ENCODE results near the gene GABRB1.

The GABRB1 gene

GRCh38 chr4:47355568-47355967 is 324.2 kb downstream of the GABRB1 start:
- H3K79me2 ChIP-seq (ENCODE audit: insufficient read depth, low read depth): no peaks in the 10 kb centered on the region
- no peak overlapping the region for H3K4me3 ChIP-seq (IDR thresholded peaks at IDR 0.05; ENCODE audit: insufficient read depth, low read depth, low read length)
- no peaks in the 10 kb centered on the region for H4K20me1 ChIP-seq (ENCODE audit: insufficient read depth)
- no peaks in the 10 kb centered on the region for H3K36me3 ChIP-seq (ENCODE audit: insufficient read depth)
- H2AFZ ChIP-seq (ENCODE audit: low read depth): no peak overlapping the region
- no peak overlapping the region for H3K9ac ChIP-seq
- no peak overlapping the region for H3K4me2 ChIP-seq
- H3K27me3 ChIP-seq (ENCODE audit: insufficient read depth, low read depth): no peaks in the 10 kb centered on the region
- no peak overlapping the region for H3K27ac ChIP-seq
- TF ChIP-seq, protein P1, sequence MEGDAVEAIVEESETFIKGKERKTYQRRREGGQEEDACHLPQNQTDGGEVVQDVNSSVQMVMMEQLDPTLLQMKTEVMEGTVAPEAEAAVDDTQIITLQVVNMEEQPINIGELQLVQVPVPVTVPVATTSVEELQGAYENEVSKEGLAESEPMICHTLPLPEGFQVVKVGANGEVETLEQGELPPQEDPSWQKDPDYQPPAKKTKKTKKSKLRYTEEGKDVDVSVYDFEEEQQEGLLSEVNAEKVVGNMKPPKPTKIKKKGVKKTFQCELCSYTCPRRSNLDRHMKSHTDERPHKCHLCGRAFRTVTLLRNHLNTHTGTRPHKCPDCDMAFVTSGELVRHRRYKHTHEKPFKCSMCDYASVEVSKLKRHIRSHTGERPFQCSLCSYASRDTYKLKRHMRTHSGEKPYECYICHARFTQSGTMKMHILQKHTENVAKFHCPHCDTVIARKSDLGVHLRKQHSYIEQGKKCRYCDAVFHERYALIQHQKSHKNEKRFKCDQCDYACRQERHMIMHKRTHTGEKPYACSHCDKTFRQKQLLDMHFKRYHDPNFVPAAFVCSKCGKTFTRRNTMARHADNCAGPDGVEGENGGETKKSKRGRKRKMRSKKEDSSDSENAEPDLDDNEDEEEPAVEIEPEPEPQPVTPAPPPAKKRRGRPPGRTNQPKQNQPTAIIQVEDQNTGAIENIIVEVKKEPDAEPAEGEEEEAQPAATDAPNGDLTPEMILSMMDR (conservative IDR thresholded peaks at IDR 0.05; ENCODE audit: low read depth, low read length): no peak
- no peaks in the 10 kb centered on the region for H3K4me1 ChIP-seq (ENCODE audit: low read depth, poor library complexity, severe bottlenecking)

DNA sequence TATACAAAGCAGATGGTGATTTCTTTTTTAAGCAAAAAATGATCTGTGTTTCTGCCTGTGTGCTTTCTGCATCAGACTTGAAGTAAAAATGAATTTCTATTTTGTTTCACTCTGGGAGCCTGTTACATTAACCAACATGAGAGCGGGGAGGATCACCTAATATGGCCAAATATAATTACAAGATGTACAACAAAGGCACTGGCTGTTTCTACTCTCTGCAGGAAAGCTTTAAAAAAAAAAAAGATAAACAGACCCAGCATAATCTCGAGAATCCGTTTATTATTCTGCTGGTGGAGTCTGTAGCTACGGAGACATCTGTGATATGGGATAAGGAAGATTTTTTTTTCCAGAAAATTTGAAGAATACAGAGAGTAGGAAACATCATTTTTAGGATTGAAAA is 328.5 kb downstream of the GABRB1 start:
- Histone ChIP-seq H3K79me2 (ENCODE audit: insufficient read depth, low read depth) (no peaks in the 10 kb centered on the region), H3K36me3 (ENCODE audit: insufficient read depth) (no peaks in the 10 kb centered on the region), H3K4me2 (no peak overlapping the region), H3K4me1 (ENCODE audit: low read depth, poor library complexity, severe bottlenecking) (no peaks in the 10 kb centered on the region), H3K9ac (no peak overlapping the region), H3K4me3 (IDR thresholded peaks at IDR 0.05; ENCODE audit: insufficient read depth, low read depth, low read length) (no peak overlapping the region), H2AFZ (ENCODE audit: low read depth) (no peak overlapping the region), H3K27ac (no peak overlapping the region), H3K27me3 (ENCODE audit: insufficient read depth, low read depth) (no peaks in the 10 kb centered on the region), H4K20me1 (ENCODE audit: insufficient read depth) (no peaks in the 10 kb centered on the region)
- TF ChIP-seq, protein P1 (conservative IDR thresholded peaks at IDR 0.05; ENCODE audit: low read depth, low read length): no peak

DNA sequence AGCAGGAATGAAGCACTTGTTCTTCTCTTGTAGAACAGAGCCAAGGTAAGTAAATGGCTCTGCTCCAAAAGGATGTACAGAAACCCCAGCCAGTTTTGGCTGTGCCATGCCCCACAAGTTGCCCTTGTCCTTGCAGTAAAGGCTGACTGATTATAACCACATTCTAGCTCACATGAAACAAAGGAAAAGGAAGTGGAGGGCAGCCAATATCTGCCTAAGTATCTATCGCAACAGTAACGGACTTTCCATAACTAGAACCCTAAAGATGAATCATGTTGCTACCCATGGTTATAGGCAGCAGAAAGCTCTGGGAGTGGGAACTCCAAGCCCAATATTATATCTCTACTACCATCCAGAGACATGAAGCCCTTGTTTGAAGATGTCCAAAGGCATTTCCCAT is 336.4 kb downstream of the GABRB1 start:
- H2AFZ ChIP-seq (ENCODE audit: low read depth): no peak overlapping the region
- H3K27me3 ChIP-seq (ENCODE audit: insufficient read depth, low read depth): no peaks in the 10 kb centered on the region
- TF ChIP-seq, protein P1 (conservative IDR thresholded peaks at IDR 0.05; ENCODE audit: low read depth, low read length): no peak
- H3K4me2 ChIP-seq: no peak overlapping the region
- H3K79me2 ChIP-seq (ENCODE audit: insufficient read depth, low read depth): no peaks in the 10 kb centered on the region
- no peaks in the 10 kb centered on the region for H4K20me1 ChIP-seq (ENCODE audit: insufficient read depth)
- no peak overlapping the region for H3K4me3 ChIP-seq (IDR thresholded peaks at IDR 0.05; ENCODE audit: insufficient read depth, low read depth, low read length)
- no peak overlapping the region for H3K27ac ChIP-seq
- no peaks in the 10 kb centered on the region for H3K4me1 ChIP-seq (ENCODE audit: low read depth, poor library complexity, severe bottlenecking)
- H3K36me3 ChIP-seq (ENCODE audit: insufficient read depth): no peaks in the 10 kb centered on the region
- no peak overlapping the region for H3K9ac ChIP-seq

- Histone ChIP-seq H3K4me2 (no peak overlapping the region), H3K9ac (no peak overlapping the region), H3K27ac (no peak overlapping the region), H3K36me3 (ENCODE audit: insufficient read depth) (no peaks in the 10 kb centered on the region), H3K27me3 (ENCODE audit: insufficient read depth, low read depth) (no peaks in the 10 kb centered on the region), H2AFZ (ENCODE audit: low read depth) (no peak overlapping the region), H3K4me3 (IDR thresholded peaks at IDR 0.05; ENCODE audit: insufficient read depth, low read depth, low read length) (no peak overlapping the region), H3K79me2 (ENCODE audit: insufficient read depth, low read depth) (no peaks in the 10 kb centered on the region), H4K20me1 (ENCODE audit: insufficient read depth) (no peaks in the 10 kb centered on the region), H3K4me1 (ENCODE audit: low read depth, poor library complexity, severe bottlenecking) (no peaks in the 10 kb centered on the region)
- TF ChIP-seq, protein P1 (conservative IDR thresholded peaks at IDR 0.05; ENCODE audit: low read depth, low read length): no peak
These were observed 336.8 kb downstream of the GABRB1 start for GRCh38 chr4:47368211-47368610.
